WTC11 (cell line): ENCODE measurements around the gene SLC18A2. TPM values are rescaled to one million over a fixed set of nuclear protein-coding genes. Genes with fewer than 3 reads are reported as not detected.

Source experiments
- ATAC-seq: fragments of 200-7000 bp; cut with Tn5 transposase; 2 replicates; pipeline ENCODE4 v1.10.0; 2021; ENCODE audit warnings: mild to moderate bottlenecking, moderate library complexity
- CTCF ChIA-PET: fragments of 300-600 bp; sonication (Branson Sonifier 250); formaldehyde crosslinking; loops from one replicate; lab custom pipeline; 2021; ENCODE audit warnings: antibody characterized with exemption; lab: Charles Lee
- POLR2A ChIA-PET: fragments of 350-600 bp; sonication (Branson Sonifier 250); formaldehyde crosslinking; loops from one replicate; lab custom pipeline; 2021; ENCODE audit warnings: antibody characterized with exemption; lab: Charles Lee
- DNase-seq: peaks from one replicate; pipeline ENCODE4 v3.0.0; 2021; ENCODE audit warnings: low spot score
- H3K27ac Mint-ChIP-seq: 2 replicates; pipeline ENCODE4 v1.8.0; 2021; ENCODE audit warnings: mixed read lengths
- H3K27me3 Mint-ChIP-seq: 2 replicates; pipeline ENCODE4 v1.8.0; 2021; ENCODE audit warnings: low read depth, mild to moderate bottlenecking, moderate library complexity, mixed read lengths
- H3K36me3 Mint-ChIP-seq: 2 replicates; pipeline ENCODE4 v1.8.0; 2021; ENCODE audit warnings: mixed read lengths
- H3K4me1 Mint-ChIP-seq: 2 replicates; pipeline ENCODE4 v1.8.0; 2022; ENCODE audit warnings: mixed read lengths
- H3K4me3 Mint-ChIP-seq: 2 replicates; pipeline ENCODE4 v1.8.0; 2021; ENCODE audit warnings: mild to moderate bottlenecking, moderate library complexity, mixed read lengths
- H3K9me3 Mint-ChIP-seq: 2 replicates; pipeline ENCODE4 v1.8.0; 2021; ENCODE audit warnings: mixed read lengths
- ATF6 ChIP-seq: sonication (generic); formaldehyde crosslinking; IDR thresholded peaks from 2 replicates; pipeline ENCODE4 v1.8.1; 2023; ENCODE audit warnings: mild to moderate bottlenecking, missing genetic modification reagents
- CREM ChIP-seq: sonication (generic); formaldehyde crosslinking; IDR thresholded peaks from 2 replicates; pipeline ENCODE4 v1.8.1; 2022; ENCODE audit warnings: mild to moderate bottlenecking, missing genetic modification reagents, moderate library complexity
- E2F1 ChIP-seq: sonication (generic); formaldehyde crosslinking; IDR thresholded peaks from 2 replicates; pipeline ENCODE4 v1.8.0; 2022; ENCODE audit warnings: mild to moderate bottlenecking, missing genetic modification reagents
- E2F4 ChIP-seq: sonication (generic); formaldehyde crosslinking; IDR thresholded peaks from 2 replicates; pipeline ENCODE4 v1.8.1; 2022; ENCODE audit warnings: low read depth, mild to moderate bottlenecking, moderate library complexity, missing genetic modification reagents, borderline replicate concordance
- E2F5 ChIP-seq: sonication (generic); formaldehyde crosslinking; IDR thresholded peaks from 2 replicates; pipeline ENCODE4 v1.8.1; 2022; ENCODE audit warnings: mild to moderate bottlenecking, moderate library complexity, missing genetic modification reagents
- ERG ChIP-seq: fragments of 250-450 bp; sonication (Bioruptor Pico); IDR thresholded peaks from 2 replicates; pipeline ENCODE4 v1.8.0; 2021; ENCODE audit warnings: mild to moderate bottlenecking
- FOXK1 ChIP-seq: sonication (generic); formaldehyde crosslinking; IDR thresholded peaks from 2 replicates; pipeline ENCODE4 v1.8.0; 2022; ENCODE audit warnings: mild to moderate bottlenecking, moderate library complexity, missing genetic modification reagents
- IRF2 ChIP-seq: sonication (generic); formaldehyde crosslinking; IDR thresholded peaks from 2 replicates; pipeline ENCODE4 v1.8.0; 2022; ENCODE audit warnings: low read depth, missing genetic modification reagents, borderline replicate concordance
- KAT7 ChIP-seq: sonication (generic); formaldehyde crosslinking; IDR thresholded peaks from 2 replicates; pipeline ENCODE4 v1.8.1; 2023; ENCODE audit warnings: missing genetic modification reagents, mild to moderate bottlenecking, borderline replicate concordance
- MLX ChIP-seq: sonication (generic); formaldehyde crosslinking; IDR thresholded peaks from 2 replicates; pipeline ENCODE4 v1.8.1; 2023; ENCODE audit warnings: mild to moderate bottlenecking, missing genetic modification reagents, moderate library complexity
- NFE2L1 ChIP-seq: sonication (generic); formaldehyde crosslinking; IDR thresholded peaks from 2 replicates; pipeline ENCODE4 v1.8.1; 2023; ENCODE audit warnings: missing genetic modification reagents
- OVOL2 ChIP-seq: fragments of 250-450 bp; sonication (Bioruptor Pico); IDR thresholded peaks from 2 replicates; pipeline ENCODE4 v1.9.0; 2021; ENCODE audit warnings: mild to moderate bottlenecking, borderline replicate concordance
- SMAD3 ChIP-seq: sonication (generic); formaldehyde crosslinking; IDR thresholded peaks from 2 replicates; pipeline ENCODE4 v1.8.0; 2022; ENCODE audit warnings: missing genetic modification reagents, mild to moderate bottlenecking, borderline replicate concordance
- ZNF138 ChIP-seq: sonication (generic); formaldehyde crosslinking; conservative IDR thresholded peaks from 2 replicates; pipeline ENCODE4 v1.8.1; 2022; ENCODE audit warnings: mild to moderate bottlenecking, moderate library complexity, missing genetic modification reagents
- ZNF232 ChIP-seq: sonication (generic); formaldehyde crosslinking; IDR thresholded peaks from 2 replicates; pipeline ENCODE4 v1.8.0; 2022; ENCODE audit warnings: mild to moderate bottlenecking, missing genetic modification reagents
- ZNF263 ChIP-seq: sonication (generic); formaldehyde crosslinking; IDR thresholded peaks from 2 replicates; pipeline ENCODE4 v1.8.1; 2022; ENCODE audit warnings: low read depth, mild to moderate bottlenecking, moderate library complexity, missing genetic modification reagents
- ZNF396 ChIP-seq: fragments of 250-450 bp; sonication (Bioruptor Pico); IDR thresholded peaks from 2 replicates; pipeline ENCODE4 v1.8.0; 2021; ENCODE audit warnings: mild to moderate bottlenecking, moderate library complexity, borderline replicate concordance
- total RNA-seq: library from RNA; stranded (reverse); gene quantifications from 3 replicates; pipeline ENCODE4 v1.2.3, GENCODE V29; 2021

The SLC18A2 gene
- total RNA-seq, 1 experiment from 2014 or later: 5.9 TPM

GRCh38 chr10:117249493-117250093, 8.7 kb downstream of the SLC18A2 start:
- peaks cover 28% of the 10 kb centered on the region for H3K4me1 Mint-ChIP-seq
- POLR2A ChIA-PET: no interaction called here
- no peaks in the 10 kb centered on the region for H3K27me3 Mint-ChIP-seq
- H3K9me3 Mint-ChIP-seq: no peaks in the 10 kb centered on the region
- peaks cover 4% of the 10 kb centered on the region; the same call in 1 of the 2 replicates for H3K36me3 Mint-ChIP-seq
- no peak overlapping the region for H3K4me3 Mint-ChIP-seq
- no peak for ATAC-seq
- no peak for TF ChIP-seq FOXK1 (CRISPR knock-in tag)
- no peak for TF ChIP-seq CREM (CRISPR knock-in tag)
- no peak for TF ChIP-seq ZNF138
- TF ChIP-seq OVOL2: no peak
- no peak for TF ChIP-seq ZNF396 (CRISPR knock-in tag)
- TF ChIP-seq E2F4 (CRISPR knock-in tag): no peak
- no peak for TF ChIP-seq KAT7 (CRISPR knock-in tag)
- TF ChIP-seq, all 79 proteins: peak for 0
- H3K27ac Mint-ChIP-seq: no peak overlapping the region
- no peak for DNase-seq
- CTCF ChIA-PET: interaction anchor here (2.7 to 3.0 kb wide), 2 partner anchors 70 to 193 kb away, joined by 8 to 10 read pairs; no protein-coding TSS in a partner anchor

GRCh38 chr10:117250411-117250810, 9.5 kb downstream of the SLC18A2 start:
- ChIA-PET CTCF (interaction anchor here (1.7 to 3.0 kb wide), 3 partner anchors 10 to 192 kb away, joined by 3 to 10 read pairs (median 8); no protein-coding TSS in a partner anchor), POLR2A (no interaction called here)
- no peak for TF ChIP-seq ZNF232 (CRISPR knock-in tag)
- no peak for TF ChIP-seq ERG (CRISPR knock-in tag)
- TF ChIP-seq IRF2 (CRISPR knock-in tag): no peak
- H3K9me3 Mint-ChIP-seq: no peaks in the 10 kb centered on the region
- no peak overlapping the region for H3K27ac Mint-ChIP-seq
- H3K4me3 Mint-ChIP-seq: no peak overlapping the region
- H3K36me3 Mint-ChIP-seq: no peaks in the 10 kb centered on the region
- H3K27me3 Mint-ChIP-seq: no peaks in the 10 kb centered on the region
- peaks cover 28% of the 10 kb centered on the region for H3K4me1 Mint-ChIP-seq
- DNase-seq: no peak
- ATAC-seq: no peak

- Mint-ChIP-seq H3K9me3 (no peaks in the 10 kb centered on the region), H3K27ac (no peak overlapping the region), H3K4me3 (no peak overlapping the region), H3K27me3 (no peaks in the 10 kb centered on the region), H3K4me1 (peaks cover 34% of the 10 kb centered on the region), H3K36me3 (no peaks in the 10 kb centered on the region)
- POLR2A ChIA-PET: no interaction called here
- no peak; the same call in 1 of the 2 replicates for ATAC-seq
- TF ChIP-seq E2F1 (CRISPR knock-in tag) (no peak), E2F5 (CRISPR knock-in tag) (no peak), ATF6 (CRISPR knock-in tag) (no peak), SMAD3 (CRISPR knock-in tag) (no peak), NFE2L1 (no peak), MLX (CRISPR knock-in tag) (no peak), ZNF263 (CRISPR knock-in tag) (no peak), ZNF138 (no peak), ZNF396 (CRISPR knock-in tag) (no peak)
- DNase-seq: no peak
- CTCF ChIA-PET: interaction anchor here (0.8 kb wide), 1 partner anchor 66 kb away, joined by 5 read pairs; no protein-coding TSS in a partner anchor
These were observed 13.0 kb downstream of the SLC18A2 start for GRCh38 chr10:117253908-117254307.
